Nucleus accumbens (tissue), 56 donors: ENCODE measurements around the gene FUCA1.
"Not testable (repeated sequence)": the region's sequence is repeated elsewhere in the genome, so short reads cannot be mapped to it uniquely, and the experiment has no call there.

Experiments used
- DNase-seq, 56 donors: peaks; one replicate each; lab custom pipeline; 2025; lab: John Stamatoyannopoulos, UW

The FUCA1 gene

GRCh38 chr1:23897083-23897482 lies 29.0 kb upstream of the FUCA1 start:
- no peak for DNase-seq

- DNase-seq = no peak
These were observed 28.4 kb upstream of the FUCA1 start for GRCh38 chr1:23896491-23896890.

DNA sequence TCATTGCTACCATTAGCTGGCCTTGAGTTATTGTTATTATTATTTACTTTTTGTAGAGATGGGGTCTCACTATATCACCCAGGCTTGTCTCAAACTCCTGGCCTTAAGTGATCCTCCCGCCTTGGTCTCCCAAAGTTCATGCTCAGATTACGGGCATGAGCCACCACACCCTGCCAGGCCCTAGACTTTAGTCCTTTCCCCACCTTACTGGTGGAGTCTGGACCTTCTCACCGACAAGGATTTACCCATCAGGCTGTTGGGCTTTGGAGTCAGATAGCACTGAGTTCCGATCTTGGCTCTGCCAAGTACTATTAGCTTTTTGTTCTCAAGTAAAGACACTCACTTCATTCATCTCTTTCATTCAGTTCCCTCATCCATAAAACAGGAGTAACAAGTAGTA lies 27.9 kb upstream of the FUCA1 start:
- no peak for DNase-seq

- no peak for DNase-seq
These were observed 27.0 kb upstream of the FUCA1 start for GRCh38 chr1:23895082-23895481.

GRCh38 chr1:23889074-23889473 lies 21.0 kb upstream of the FUCA1 start:
- DNase-seq = no peak

DNA sequence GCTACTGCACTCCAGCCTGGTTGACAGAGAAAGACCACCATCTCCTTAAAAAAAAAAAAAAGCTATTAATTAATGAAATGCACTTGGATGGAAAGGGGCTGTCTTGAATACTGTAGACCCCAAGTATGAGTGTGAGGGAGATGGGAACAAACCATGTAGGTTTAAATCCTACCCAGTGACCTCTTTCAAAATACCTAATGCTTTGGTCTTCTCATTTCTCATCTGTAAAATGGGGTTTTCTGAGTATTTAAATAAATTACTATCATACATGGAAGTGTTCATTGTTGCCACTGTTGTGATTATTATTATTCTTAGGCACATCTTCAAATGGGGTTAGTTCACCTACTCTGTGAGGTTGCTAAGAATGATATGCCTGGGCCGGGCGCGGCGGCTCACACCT lies 17.1 kb upstream of the FUCA1 start:
- no peak for DNase-seq

GRCh38 chr1:23882746-23883145 lies 14.7 kb upstream of the FUCA1 start:
- no peak for DNase-seq

- no peak for DNase-seq
These were observed 11.7 kb upstream of the FUCA1 start for GRCh38 chr1:23879809-23880208.

GRCh38 chr1:23878668-23879067 lies 10.6 kb upstream of the FUCA1 start:
- no peak for DNase-seq

DNA sequence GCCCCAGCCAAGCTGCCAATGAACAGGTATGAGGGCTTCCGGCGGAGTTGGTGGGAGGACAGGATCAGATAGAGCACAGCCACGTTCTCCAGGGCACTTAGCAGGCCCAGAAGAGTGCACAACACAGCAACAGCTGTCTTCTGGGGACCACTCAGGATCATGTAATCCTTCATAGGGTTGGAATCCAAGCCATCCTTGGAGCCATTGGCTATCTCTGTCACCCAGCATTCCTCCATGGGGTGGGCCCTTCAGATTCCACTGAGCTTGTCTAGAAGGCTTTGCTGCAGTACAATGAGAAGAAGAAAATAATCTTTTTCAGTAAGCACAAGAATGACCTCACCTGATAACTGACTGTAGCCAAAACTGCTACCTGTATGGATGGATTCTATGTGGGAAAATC lies 7.3 kb upstream of the FUCA1 start:
- DNase-seq = no peak

DNA sequence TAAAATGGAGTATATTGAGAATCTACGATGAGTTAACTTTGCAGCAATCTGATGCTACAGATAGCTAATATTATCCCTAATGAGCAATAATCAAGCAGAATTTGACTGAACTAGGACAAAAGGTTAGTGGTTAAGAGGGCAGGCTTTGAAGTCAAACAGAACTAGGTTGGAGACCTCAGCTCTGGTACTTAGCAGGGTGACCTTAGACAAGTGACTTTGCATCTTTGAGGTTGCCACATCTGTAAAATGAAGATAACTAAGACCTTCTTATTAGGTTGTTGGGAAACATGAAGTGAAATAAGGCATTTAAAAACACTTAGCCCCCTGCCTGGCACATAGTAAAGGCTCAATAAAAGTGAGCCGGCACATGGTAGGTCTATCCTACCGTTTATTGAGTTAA lies 4.3 kb upstream of the FUCA1 start:
- DNase-seq = no peak

DNA sequence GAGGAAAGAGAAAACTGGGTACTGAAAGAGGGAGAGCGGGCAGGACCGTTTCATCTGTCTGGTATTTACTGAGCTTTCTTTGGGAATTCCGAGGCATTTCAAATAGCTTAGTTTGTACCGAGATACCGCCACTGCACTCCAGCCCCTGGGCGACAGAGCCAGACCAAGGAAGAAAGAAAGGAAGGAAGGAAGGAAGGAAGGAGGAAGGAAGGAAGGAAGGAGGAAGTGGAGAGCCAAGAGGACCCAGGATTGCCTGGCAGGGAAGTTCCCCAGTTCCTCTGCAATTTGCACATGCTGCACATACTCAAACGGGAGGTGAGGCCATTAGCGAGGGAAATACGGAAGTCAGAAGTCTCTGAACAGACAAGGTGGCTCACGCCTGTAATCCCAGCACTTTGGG lies 961 bp upstream of the FUCA1 start:
- DNase-seq = peak in 1 of 56 donors; percentile 24

GRCh38 chr1:23868557-23869016 lies 497 bp upstream of the FUCA1 start:
- peak in 8 of 56 donors; percentile 11 to 35 (median 28) for DNase-seq

- no peak for DNase-seq
These were observed 572 bp downstream of the FUCA1 start for GRCh38 chr1:23867542-23867894.

DNA sequence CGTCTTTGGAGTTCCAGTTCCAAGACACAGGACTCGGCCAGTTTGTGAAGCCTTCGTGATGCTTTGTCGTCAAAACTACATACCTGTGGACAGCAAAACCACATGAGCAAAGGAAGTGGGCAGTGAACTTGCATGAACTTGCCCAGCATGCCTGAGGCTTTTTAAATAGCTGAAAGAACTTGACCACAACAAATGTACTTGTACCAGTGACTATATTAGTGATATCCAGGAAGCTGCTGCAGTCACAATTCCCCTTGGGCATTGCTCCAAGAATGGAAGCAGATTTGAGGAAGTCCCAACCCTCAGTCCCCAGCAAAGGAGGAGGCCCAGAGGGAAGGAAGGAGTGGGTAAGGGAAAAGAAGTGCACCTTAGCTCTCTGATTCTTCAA lies 2.6 kb downstream of the FUCA1 start:
- peak in 1 of 56 donors; percentile 6 for DNase-seq

GRCh38 chr1:23864801-23865542 lies 3.1 kb downstream of the FUCA1 start:
- DNase-seq = no peak

- DNase-seq = no peak
These were observed 5.5 kb downstream of the FUCA1 start for GRCh38 chr1:23862640-23863039.

- no peak for DNase-seq
These were observed 13.5 kb downstream of the FUCA1 start for GRCh38 chr1:23854568-23854967.

DNA sequence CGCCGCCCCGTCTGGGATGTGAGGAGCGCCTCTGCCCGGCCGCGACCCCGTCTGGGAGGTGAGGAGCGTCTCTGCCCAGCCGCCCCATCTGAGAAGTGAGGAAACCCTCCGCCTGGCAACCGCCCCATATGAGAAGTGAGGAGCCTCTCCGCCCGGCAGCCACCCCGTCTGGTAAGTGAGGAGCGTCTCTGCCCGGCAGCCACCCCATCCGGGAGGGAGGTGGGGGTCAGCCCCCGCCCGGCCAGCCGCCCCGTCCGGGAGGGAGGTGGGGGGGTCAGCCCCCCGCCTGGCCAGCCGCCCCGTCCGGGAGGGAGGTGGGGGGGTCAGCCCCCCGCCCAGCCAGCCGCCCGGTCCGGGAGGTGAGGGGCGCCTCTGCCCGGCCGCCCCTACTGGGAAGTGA lies 15.0 kb downstream of the FUCA1 start:
- not testable (repeated sequence) for DNase-seq

DNA sequence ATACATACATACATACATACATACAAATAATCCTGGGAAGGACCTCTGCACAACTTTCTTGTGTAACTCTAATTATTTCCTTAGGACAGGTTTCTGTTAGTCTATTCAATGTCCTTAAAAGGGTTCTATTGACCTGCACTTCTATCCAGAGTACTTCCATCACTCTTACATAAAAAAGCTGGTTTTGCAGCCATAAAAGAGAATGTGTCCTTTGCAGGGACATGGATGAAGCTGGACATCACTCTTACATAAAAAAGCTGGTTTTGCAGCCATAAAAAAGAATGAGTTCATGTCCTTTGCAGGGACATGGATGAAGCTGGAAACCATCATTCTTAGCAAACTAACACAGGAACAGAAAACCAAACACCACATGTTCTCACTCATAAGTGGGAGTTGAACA lies 16.7 kb downstream of the FUCA1 start:
- DNase-seq = not testable (repeated sequence)

GRCh38 chr1:23848673-23849616 lies 19.1 kb downstream of the FUCA1 start:
- DNase-seq = peak in 1 of 56 donors; percentile 3
